Measurements from ENCODE around the gene EFNB1. TPM values are rescaled to one million over a fixed set of nuclear protein-coding genes. Genes with fewer than 3 reads are reported as not detected.

EFNB1 gene
- polyA plus RNA-seq, 1 donor from 2014 or later = 25.5 TPM

- no peak overlapping the region for H3K9ac ChIP-seq (ENCODE audit: low read length)
- no peaks in the 10 kb centered on the region for H3F3A ChIP-seq (ENCODE audit: insufficient read depth, low read length, poor library complexity, severe bottlenecking)
- no peaks in the 10 kb centered on the region for H3K27me3 ChIP-seq (ENCODE audit: insufficient read depth, low read depth, low read length)
- no peaks in the 10 kb centered on the region for H3K9me3 ChIP-seq (ENCODE audit: low read length)
- no peaks in the 10 kb centered on the region for H3K9me2 ChIP-seq (ENCODE audit: insufficient read depth, low read length)
- no peak overlapping the region for H3K4me2 ChIP-seq (ENCODE audit: low read length)
- H3K79me2 ChIP-seq (replicated peaks; ENCODE audit: insufficient read depth, low read length) = peaks cover 24% of the 10 kb centered on the region
- no peak overlapping the region for H3K27ac ChIP-seq (ENCODE audit: low read length)
- no peaks in the 10 kb centered on the region for H4K20me1 ChIP-seq (ENCODE audit: insufficient read depth)
- TF ChIP-seq EZH2 (IDR thresholded peaks at IDR 0.05; ENCODE audit: borderline replicate concordance, insufficient read depth, low read length, poor library complexity, severe bottlenecking) = no peak
- TF ChIP-seq POLR2AphosphoS5 (IDR thresholded peaks at IDR 0.05) = no peak
- TF ChIP-seq RAD21 (conservative IDR thresholded peaks at IDR 0.05) = no peak
- TF ChIP-seq REST (IDR thresholded peaks at IDR 0.05; ENCODE audit: borderline replicate concordance) = no peak
- no peak for TF ChIP-seq CTCF (IDR thresholded peaks at IDR 0.05; ENCODE audit: poor library complexity, severe bottlenecking)
- TF ChIP-seq MXI1 (conservative IDR thresholded peaks at IDR 0.05; ENCODE audit: poor library complexity, severe bottlenecking) = no peak
- TF ChIP-seq EP300 (conservative IDR thresholded peaks at IDR 0.05; ENCODE audit: poor library complexity, severe bottlenecking) = no peak
- no peak for TF ChIP-seq TAF1 (IDR thresholded peaks at IDR 0.05; ENCODE audit: low read depth)
- TF ChIP-seq SMC3 (conservative IDR thresholded peaks at IDR 0.05; ENCODE audit: poor library complexity) = no peak
- no peak overlapping the region for H2AFZ ChIP-seq (ENCODE audit: low read depth, low read length)
- no peaks in the 10 kb centered on the region for H3K36me3 ChIP-seq (ENCODE audit: insufficient read depth, low read length)
- no peak overlapping the region for H3K4me3 ChIP-seq (ENCODE audit: low read length)
Observed at GRCh38 chrX:68841251-68842049, 12.6 kb downstream of the EFNB1 start.

- H3K9me2 ChIP-seq (ENCODE audit: insufficient read depth, low read length) = no peaks in the 10 kb centered on the region
- peaks cover 15% of the 10 kb centered on the region for H3K79me2 ChIP-seq (replicated peaks; ENCODE audit: insufficient read depth, low read length)
- no peak overlapping the region for H3K4me2 ChIP-seq (ENCODE audit: low read length)
- no peak overlapping the region for H3K27ac ChIP-seq (ENCODE audit: low read length)
- no peak overlapping the region for H2AFZ ChIP-seq (ENCODE audit: low read depth, low read length)
- H3K4me3 ChIP-seq (ENCODE audit: low read length) = no peak overlapping the region
- no peaks in the 10 kb centered on the region for H3K27me3 ChIP-seq (ENCODE audit: insufficient read depth, low read depth, low read length)
- H3F3A ChIP-seq (ENCODE audit: insufficient read depth, low read length, poor library complexity, severe bottlenecking) = no peaks in the 10 kb centered on the region
- no peaks in the 10 kb centered on the region for H3K9me3 ChIP-seq (ENCODE audit: low read length)
- no peaks in the 10 kb centered on the region for H4K20me1 ChIP-seq (ENCODE audit: insufficient read depth)
- H3K36me3 ChIP-seq (ENCODE audit: insufficient read depth, low read length) = no peaks in the 10 kb centered on the region
- no peak for TF ChIP-seq RAD21 (conservative IDR thresholded peaks at IDR 0.05)
- no peak for TF ChIP-seq MXI1 (conservative IDR thresholded peaks at IDR 0.05; ENCODE audit: poor library complexity, severe bottlenecking)
- no peak for TF ChIP-seq EZH2 (IDR thresholded peaks at IDR 0.05; ENCODE audit: borderline replicate concordance, insufficient read depth, low read length, poor library complexity, severe bottlenecking)
- TF ChIP-seq EP300 (conservative IDR thresholded peaks at IDR 0.05; ENCODE audit: poor library complexity, severe bottlenecking) = no peak
- TF ChIP-seq REST (IDR thresholded peaks at IDR 0.05; ENCODE audit: borderline replicate concordance) = no peak
- no peak for TF ChIP-seq TAF1 (IDR thresholded peaks at IDR 0.05; ENCODE audit: low read depth)
- no peak for TF ChIP-seq CTCF (IDR thresholded peaks at IDR 0.05; ENCODE audit: poor library complexity, severe bottlenecking)
- TF ChIP-seq POLR2AphosphoS5 (IDR thresholded peaks at IDR 0.05) = no peak
- TF ChIP-seq SMC3 (conservative IDR thresholded peaks at IDR 0.05; ENCODE audit: poor library complexity) = no peak
- no peak overlapping the region for H3K9ac ChIP-seq (ENCODE audit: low read length)
Observed at GRCh38 chrX:68842351-68842750, 13.5 kb downstream of the EFNB1 start.

Data from neural cell (in vitro differentiated cells).